Vagina (tissue), 2 donors: ENCODE measurements around the gene PARN.

Experiments
- POLR2A ChIP-seq, 2 donors: fragments of 450-650 bp; IDR thresholded peaks; one replicate each; pipeline ENCODE4 v1.6.1; 2017; ENCODE audit warnings: antibody characterized with exemption in 2 of 2, mild to moderate bottlenecking in 2 of 2, moderate library complexity in 2 of 2
- POLR2AphosphoS5 ChIP-seq, 2 donors: sonication (generic); formaldehyde crosslinking; IDR thresholded peaks; one replicate each; pipeline ENCODE4 v1.9.0; 2017; ENCODE audit warnings: antibody characterized with exemption in 2 of 2, mild to moderate bottlenecking in 2 of 2, low read depth in 1 of 2; ENCODE audit not compliant: insufficient read depth in 1 of 2
- TF ChIP-seq, protein P1 (sequence below), 3 experiments: fragments of 450-650 bp in 2 of 3; fragments of 200-600 bp in 1 of 3; sonication (generic) in 1 of 3; IDR thresholded peaks; one replicate each; pipeline ENCODE4 v1.5.1; 2017 to 2019; ENCODE audit warnings: antibody characterized with exemption in 3 of 3, mild to moderate bottlenecking in 2 of 3, moderate library complexity in 2 of 3

DNA sequence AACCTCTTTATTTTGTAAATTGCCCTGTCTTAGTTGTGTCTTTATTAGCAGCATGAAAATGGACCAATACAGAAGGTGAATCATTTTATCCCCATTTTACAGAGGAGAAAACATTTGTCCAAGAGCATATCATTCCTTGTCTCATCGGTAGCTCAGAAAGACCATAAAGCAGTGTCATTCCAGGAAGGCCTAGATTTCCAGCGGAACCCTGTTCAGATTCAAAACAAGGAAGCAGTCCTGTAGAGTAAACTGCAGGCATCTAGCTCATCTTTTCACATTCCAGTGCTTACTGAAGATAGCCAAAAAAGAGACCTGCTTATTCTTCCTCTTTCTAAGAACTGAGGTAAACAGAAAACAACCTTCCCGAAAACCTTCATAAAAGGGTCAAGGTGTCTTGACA, 54.0 kb downstream of the PARN start:
- TF ChIP-seq, protein P1, sequence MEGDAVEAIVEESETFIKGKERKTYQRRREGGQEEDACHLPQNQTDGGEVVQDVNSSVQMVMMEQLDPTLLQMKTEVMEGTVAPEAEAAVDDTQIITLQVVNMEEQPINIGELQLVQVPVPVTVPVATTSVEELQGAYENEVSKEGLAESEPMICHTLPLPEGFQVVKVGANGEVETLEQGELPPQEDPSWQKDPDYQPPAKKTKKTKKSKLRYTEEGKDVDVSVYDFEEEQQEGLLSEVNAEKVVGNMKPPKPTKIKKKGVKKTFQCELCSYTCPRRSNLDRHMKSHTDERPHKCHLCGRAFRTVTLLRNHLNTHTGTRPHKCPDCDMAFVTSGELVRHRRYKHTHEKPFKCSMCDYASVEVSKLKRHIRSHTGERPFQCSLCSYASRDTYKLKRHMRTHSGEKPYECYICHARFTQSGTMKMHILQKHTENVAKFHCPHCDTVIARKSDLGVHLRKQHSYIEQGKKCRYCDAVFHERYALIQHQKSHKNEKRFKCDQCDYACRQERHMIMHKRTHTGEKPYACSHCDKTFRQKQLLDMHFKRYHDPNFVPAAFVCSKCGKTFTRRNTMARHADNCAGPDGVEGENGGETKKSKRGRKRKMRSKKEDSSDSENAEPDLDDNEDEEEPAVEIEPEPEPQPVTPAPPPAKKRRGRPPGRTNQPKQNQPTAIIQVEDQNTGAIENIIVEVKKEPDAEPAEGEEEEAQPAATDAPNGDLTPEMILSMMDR (IDR thresholded peaks at IDR 0.05): no peak
- TF ChIP-seq POLR2A (IDR thresholded peaks at IDR 0.05): no peak
- TF ChIP-seq POLR2AphosphoS5 (IDR thresholded peaks at IDR 0.05; ENCODE audit: insufficient read depth in 1 of 2, low read depth in 1 of 2): no peak
